SK-N-SH treated with all-trans-retinoic acid at 6 μM for 48 hours (cell line): Measurements from ENCODE around the gene ELOA2.
A peak's percentile ranks its signal among the peaks of the same experiment; 100 is the strongest.

Experiments
- ATAC-seq: fragments of 200-7000 bp; cut with Tn5 transposase; 3 replicates; pipeline ENCODE4 v1.9.1; 2020; ENCODE audit warnings: mild to moderate bottlenecking, moderate library complexity
- ARNTL ChIP-seq: fragments of 450-650 bp; formaldehyde crosslinking; IDR thresholded peaks from 2 replicates; pipeline ENCODE4 v1.5.0; 2020; ENCODE audit warnings: low read depth, mild to moderate bottlenecking, moderate library complexity, borderline replicate concordance
- BACH2 ChIP-seq: fragments of 250-450 bp; sonication (Bioruptor Pico); IDR thresholded peaks from 2 replicates; pipeline ENCODE4 v1.9.0; 2021; ENCODE audit warnings: mild to moderate bottlenecking, borderline replicate concordance
- CSDC2 ChIP-seq: fragments of 250-450 bp; sonication (Bioruptor Pico); IDR thresholded peaks from 2 replicates; pipeline ENCODE4 v1.5.0; 2020; ENCODE audit warnings: mild to moderate bottlenecking, moderate library complexity
- OSR1 ChIP-seq: fragments of 250-450 bp; sonication (Bioruptor Pico); IDR thresholded peaks from 2 replicates; pipeline ENCODE4 v1.8.0; 2022; ENCODE audit warnings: moderate library complexity, mild to moderate bottlenecking, inconsistent platforms
- PPARA ChIP-seq: fragments of 250-450 bp; sonication (Bioruptor Pico); IDR thresholded peaks from 2 replicates; pipeline ENCODE4 v1.5.0; 2020; ENCODE audit warnings: mild to moderate bottlenecking, borderline replicate concordance
- RARB ChIP-seq: fragments of 250-450 bp; sonication (Bioruptor Pico); IDR thresholded peaks from 2 replicates; pipeline ENCODE4 v1.8.0; 2021; ENCODE audit warnings: mild to moderate bottlenecking, moderate library complexity
- SNAI2 ChIP-seq: fragments of 250-450 bp; sonication (Bioruptor Pico); IDR thresholded peaks from 2 replicates; pipeline ENCODE4 v1.5.0; 2020; ENCODE audit warnings: mild to moderate bottlenecking, moderate library complexity
- TCF4 ChIP-seq: fragments of 250-450 bp; sonication (Bioruptor Pico); IDR thresholded peaks from 2 replicates; pipeline ENCODE4 v1.8.0; 2021; ENCODE audit warnings: mild to moderate bottlenecking, moderate library complexity, borderline replicate concordance
- TOX ChIP-seq: fragments of 250-450 bp; sonication (Bioruptor Pico); IDR thresholded peaks from 2 replicates; pipeline ENCODE4 v1.8.0; 2021; ENCODE audit warnings: mild to moderate bottlenecking, moderate library complexity, borderline replicate concordance
- ZC3H10 ChIP-seq: fragments of 250-450 bp; sonication (Bioruptor Pico); IDR thresholded peaks from 2 replicates; pipeline ENCODE4 v1.5.1; 2021; ENCODE audit warnings: mild to moderate bottlenecking, moderate library complexity
- ZFP3 ChIP-seq: fragments of 250-450 bp; sonication (Bioruptor Pico); IDR thresholded peaks from 2 replicates; pipeline ENCODE4 v1.5.0; 2020; ENCODE audit warnings: mild to moderate bottlenecking, moderate library complexity
- ZFP30 ChIP-seq: fragments of 450-650 bp; formaldehyde crosslinking; IDR thresholded peaks from 2 replicates; pipeline ENCODE4 v1.5.0; 2022; ENCODE audit warnings: mild to moderate bottlenecking, moderate library complexity
- ZNF565 ChIP-seq: fragments of 450-650 bp; formaldehyde crosslinking; conservative IDR thresholded peaks from 2 replicates; pipeline ENCODE4 v1.5.0; 2020; ENCODE audit warnings: low read depth, mild to moderate bottlenecking, moderate library complexity
- ZNF70 ChIP-seq: fragments of 450-650 bp; formaldehyde crosslinking; IDR thresholded peaks from 2 replicates; pipeline ENCODE4 v1.5.0; 2020; ENCODE audit warnings: mild to moderate bottlenecking, moderate library complexity
- TF ChIP-seq, protein P1 (sequence below): fragments of 250-450 bp; sonication (Bioruptor Pico); IDR thresholded peaks from 2 replicates; pipeline ENCODE4 v1.5.1; 2020; ENCODE audit warnings: low read depth, mild to moderate bottlenecking, moderate library complexity
- TF ChIP-seq, protein P2 (sequence below): fragments of 250-450 bp; sonication (Bioruptor Pico); IDR thresholded peaks from 2 replicates; pipeline ENCODE4 v1.5.0; 2020; ENCODE audit warnings: mild to moderate bottlenecking, moderate library complexity
- TF ChIP-seq, protein P3 (sequence below): fragments of 250-450 bp; sonication (Bioruptor Pico); IDR thresholded peaks from 2 replicates; pipeline ENCODE4 v1.8.0; 2021; ENCODE audit warnings: low read depth, mild to moderate bottlenecking, moderate library complexity, borderline replicate concordance
- TF ChIP-seq, protein P4 (sequence below): fragments of 250-450 bp; sonication (Bioruptor Pico); IDR thresholded peaks from 2 replicates; pipeline ENCODE4 v1.5.1; 2021; ENCODE audit warnings: mild to moderate bottlenecking, moderate library complexity
- TF ChIP-seq, protein P5 (sequence below): fragments of 250-450 bp; sonication (Bioruptor Pico); IDR thresholded peaks from 2 replicates; pipeline ENCODE4 v1.8.0; 2020; ENCODE audit warnings: mild to moderate bottlenecking, moderate library complexity, borderline replicate concordance

ELOA2 gene

DNA sequence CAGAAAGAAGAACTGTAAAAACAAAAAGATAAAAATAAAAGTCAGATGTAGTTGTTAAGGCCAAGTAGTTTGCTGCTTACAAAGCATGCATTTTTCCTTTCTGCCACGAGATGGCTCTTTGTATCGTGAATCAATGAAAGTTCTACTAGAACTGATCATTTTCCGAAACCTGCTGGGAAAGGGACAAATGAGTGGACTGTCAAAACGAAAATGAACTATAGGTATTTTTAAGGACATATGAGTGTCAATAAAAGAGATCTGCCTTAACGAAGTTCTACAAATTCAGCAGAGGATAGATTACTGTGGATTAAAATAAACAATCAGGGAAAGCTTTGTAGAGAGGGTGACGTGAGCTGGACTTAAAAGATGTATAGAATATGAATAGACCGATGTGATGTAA is 15.0 kb upstream of the ELOA2 start:
- peak; percentile 64 for ATAC-seq

DNA sequence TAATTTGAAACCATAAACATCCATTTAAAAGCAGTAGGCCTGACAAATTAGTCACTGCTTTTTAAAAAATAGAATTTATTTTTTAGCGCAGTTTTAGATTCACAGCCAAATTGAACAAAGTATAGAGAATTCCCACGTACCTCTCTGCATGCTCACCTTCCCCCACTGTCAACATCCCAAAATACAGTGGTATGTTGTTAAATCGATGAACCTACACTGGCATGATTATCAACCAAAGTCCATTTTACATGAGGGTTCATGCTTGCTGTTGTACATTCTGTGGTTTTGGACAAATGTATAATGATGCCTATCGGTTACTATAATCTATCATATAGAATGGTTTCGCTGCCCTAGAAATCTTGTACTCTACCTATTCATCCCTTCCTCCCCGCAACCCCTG is 5.6 kb upstream of the ELOA2 start:
- no peak for ATAC-seq
- no peak for TF ChIP-seq RARB
- TF ChIP-seq ZC3H10, result no peak
- TF ChIP-seq, protein P1, sequence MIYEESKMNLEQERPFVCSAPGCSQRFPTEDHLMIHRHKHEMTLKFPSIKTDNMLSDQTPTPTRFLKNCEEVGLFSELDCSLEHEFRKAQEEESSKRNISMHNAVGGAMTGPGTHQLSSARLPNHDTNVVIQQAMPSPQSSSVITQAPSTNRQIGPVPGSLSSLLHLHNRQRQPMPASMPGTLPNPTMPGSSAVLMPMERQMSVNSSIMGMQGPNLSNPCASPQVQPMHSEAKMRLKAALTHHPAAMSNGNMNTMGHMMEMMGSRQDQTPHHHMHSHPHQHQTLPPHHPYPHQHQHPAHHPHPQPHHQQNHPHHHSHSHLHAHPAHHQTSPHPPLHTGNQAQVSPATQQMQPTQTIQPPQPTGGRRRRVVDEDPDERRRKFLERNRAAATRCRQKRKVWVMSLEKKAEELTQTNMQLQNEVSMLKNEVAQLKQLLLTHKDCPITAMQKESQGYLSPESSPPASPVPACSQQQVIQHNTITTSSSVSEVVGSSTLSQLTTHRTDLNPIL (CRISPR knock-in tag), result no peak
- no peak for TF ChIP-seq TCF4 (CRISPR knock-in tag)
- TF ChIP-seq ZFP3, result no peak
- no peak for TF ChIP-seq TOX (CRISPR knock-in tag)
- TF ChIP-seq, protein P2, sequence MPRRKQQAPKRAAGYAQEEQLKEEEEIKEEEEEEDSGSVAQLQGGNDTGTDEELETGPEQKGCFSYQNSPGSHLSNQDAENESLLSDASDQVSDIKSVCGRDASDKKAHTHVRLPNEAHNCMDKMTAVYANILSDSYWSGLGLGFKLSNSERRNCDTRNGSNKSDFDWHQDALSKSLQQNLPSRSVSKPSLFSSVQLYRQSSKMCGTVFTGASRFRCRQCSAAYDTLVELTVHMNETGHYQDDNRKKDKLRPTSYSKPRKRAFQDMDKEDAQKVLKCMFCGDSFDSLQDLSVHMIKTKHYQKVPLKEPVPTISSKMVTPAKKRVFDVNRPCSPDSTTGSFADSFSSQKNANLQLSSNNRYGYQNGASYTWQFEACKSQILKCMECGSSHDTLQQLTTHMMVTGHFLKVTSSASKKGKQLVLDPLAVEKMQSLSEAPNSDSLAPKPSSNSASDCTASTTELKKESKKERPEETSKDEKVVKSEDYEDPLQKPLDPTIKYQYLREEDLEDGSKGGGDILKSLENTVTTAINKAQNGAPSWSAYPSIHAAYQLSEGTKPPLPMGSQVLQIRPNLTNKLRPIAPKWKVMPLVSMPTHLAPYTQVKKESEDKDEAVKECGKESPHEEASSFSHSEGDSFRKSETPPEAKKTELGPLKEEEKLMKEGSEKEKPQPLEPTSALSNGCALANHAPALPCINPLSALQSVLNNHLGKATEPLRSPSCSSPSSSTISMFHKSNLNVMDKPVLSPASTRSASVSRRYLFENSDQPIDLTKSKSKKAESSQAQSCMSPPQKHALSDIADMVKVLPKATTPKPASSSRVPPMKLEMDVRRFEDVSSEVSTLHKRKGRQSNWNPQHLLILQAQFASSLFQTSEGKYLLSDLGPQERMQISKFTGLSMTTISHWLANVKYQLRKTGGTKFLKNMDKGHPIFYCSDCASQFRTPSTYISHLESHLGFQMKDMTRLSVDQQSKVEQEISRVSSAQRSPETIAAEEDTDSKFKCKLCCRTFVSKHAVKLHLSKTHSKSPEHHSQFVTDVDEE (CRISPR knock-in tag), result no peak
- TF ChIP-seq OSR1 (CRISPR knock-in tag), result no peak
- TF ChIP-seq PPARA (CRISPR knock-in tag), result no peak
- no peak for TF ChIP-seq SNAI2 (CRISPR knock-in tag)
- no peak for TF ChIP-seq ZFP30 (CRISPR knock-in tag)
- no peak for TF ChIP-seq ARNTL (CRISPR knock-in tag)
- no peak for TF ChIP-seq ZNF565
- TF ChIP-seq CSDC2 (CRISPR knock-in tag), result no peak
- TF ChIP-seq, protein P3, sequence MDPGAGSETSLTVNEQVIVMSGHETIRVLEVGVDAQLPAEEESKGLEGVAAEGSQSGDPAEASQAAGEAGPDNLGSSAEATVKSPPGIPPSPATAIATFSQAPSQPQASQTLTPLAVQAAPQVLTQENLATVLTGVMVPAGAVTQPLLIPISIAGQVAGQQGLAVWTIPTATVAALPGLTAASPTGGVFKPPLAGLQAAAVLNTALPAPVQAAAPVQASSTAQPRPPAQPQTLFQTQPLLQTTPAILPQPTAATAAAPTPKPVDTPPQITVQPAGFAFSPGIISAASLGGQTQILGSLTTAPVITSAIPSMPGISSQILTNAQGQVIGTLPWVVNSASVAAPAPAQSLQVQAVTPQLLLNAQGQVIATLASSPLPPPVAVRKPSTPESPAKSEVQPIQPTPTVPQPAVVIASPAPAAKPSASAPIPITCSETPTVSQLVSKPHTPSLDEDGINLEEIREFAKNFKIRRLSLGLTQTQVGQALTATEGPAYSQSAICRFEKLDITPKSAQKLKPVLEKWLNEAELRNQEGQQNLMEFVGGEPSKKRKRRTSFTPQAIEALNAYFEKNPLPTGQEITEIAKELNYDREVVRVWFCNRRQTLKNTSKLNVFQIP (CRISPR knock-in tag), result no peak
- TF ChIP-seq, protein P4, sequence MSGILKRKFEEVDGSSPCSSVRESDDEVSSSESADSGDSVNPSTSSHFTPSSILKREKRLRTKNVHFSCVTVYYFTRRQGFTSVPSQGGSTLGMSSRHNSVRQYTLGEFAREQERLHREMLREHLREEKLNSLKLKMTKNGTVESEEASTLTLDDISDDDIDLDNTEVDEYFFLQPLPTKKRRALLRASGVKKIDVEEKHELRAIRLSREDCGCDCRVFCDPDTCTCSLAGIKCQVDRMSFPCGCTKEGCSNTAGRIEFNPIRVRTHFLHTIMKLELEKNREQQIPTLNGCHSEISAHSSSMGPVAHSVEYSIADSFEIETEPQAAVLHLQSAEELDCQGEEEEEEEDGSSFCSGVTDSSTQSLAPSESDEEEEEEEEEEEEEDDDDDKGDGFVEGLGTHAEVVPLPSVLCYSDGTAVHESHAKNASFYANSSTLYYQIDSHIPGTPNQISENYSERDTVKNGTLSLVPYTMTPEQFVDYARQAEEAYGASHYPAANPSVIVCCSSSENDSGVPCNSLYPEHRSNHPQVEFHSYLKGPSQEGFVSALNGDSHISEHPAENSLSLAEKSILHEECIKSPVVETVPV (CRISPR knock-in tag), result no peak

More for the DNA sequence above, 15.0 kb upstream of the ELOA2 start:
- no peak for TF ChIP-seq RARB
- TF ChIP-seq SNAI2 (CRISPR knock-in tag), result no peak
- no peak for TF ChIP-seq TOX (CRISPR knock-in tag)
- TF ChIP-seq CSDC2 (CRISPR knock-in tag), result no peak

DNA sequence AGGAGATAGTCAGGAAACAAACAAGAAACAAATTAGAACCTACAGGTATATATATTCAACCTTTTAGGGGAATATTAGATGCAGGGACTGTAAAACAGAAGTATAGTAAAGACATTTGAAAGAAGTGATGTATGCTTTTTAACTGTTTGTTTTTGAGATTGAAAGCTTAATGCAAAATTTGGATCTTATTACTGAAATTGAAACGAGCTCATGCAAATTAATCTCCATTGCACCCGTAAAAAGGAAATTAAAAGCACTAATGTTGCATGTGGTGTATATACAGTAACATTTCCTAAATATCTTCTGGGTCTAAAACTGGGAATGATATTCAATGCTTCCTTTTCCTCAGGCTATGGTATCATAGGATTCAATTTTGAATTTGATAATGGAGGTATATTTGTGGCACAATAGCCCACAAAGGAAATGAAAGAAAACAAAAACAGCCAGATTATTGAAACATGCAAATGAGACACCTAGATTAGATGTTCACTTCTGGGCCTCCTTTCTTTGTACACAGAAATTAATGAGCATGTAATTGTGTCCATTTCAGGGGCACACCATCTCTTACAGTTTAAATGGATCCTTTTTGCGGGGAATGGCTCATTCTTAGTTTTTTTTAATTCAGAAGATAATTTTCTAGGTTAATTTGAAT is 1.6 kb upstream of the ELOA2 start:
- no peak for ATAC-seq
- TF ChIP-seq, protein P5, sequence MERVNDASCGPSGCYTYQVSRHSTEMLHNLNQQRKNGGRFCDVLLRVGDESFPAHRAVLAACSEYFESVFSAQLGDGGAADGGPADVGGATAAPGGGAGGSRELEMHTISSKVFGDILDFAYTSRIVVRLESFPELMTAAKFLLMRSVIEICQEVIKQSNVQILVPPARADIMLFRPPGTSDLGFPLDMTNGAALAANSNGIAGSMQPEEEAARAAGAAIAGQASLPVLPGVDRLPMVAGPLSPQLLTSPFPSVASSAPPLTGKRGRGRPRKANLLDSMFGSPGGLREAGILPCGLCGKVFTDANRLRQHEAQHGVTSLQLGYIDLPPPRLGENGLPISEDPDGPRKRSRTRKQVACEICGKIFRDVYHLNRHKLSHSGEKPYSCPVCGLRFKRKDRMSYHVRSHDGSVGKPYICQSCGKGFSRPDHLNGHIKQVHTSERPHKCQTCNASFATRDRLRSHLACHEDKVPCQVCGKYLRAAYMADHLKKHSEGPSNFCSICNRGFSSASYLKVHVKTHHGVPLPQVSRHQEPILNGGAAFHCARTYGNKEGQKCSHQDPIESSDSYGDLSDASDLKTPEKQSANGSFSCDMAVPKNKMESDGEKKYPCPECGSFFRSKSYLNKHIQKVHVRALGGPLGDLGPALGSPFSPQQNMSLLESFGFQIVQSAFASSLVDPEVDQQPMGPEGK (CRISPR knock-in tag), result no peak
- TF ChIP-seq TOX (CRISPR knock-in tag) (no peak), ZNF70 (CRISPR knock-in tag) (no peak), BACH2 (CRISPR knock-in tag) (no peak)
